Dendritic cell treated with granulocyte-macrophage colony-stimulating factor and Interleukin-4, amounts not matched to agents 40 ng/mL and 50 ng/mL, for 4 days (primary cell): ENCODE data around the gene PARP6.

Experiments used
- H3K27ac Mint-ChIP-seq: one replicate; pipeline ENCODE4 v1.8.0; 2022; ENCODE audit warnings: mild to moderate bottlenecking, mixed read lengths
- H3K27me3 Mint-ChIP-seq: one replicate; pipeline ENCODE4 v1.8.0; 2022; ENCODE audit warnings: mild to moderate bottlenecking, mixed read lengths
- H3K36me3 Mint-ChIP-seq: one replicate; pipeline ENCODE4 v1.8.0; 2022; ENCODE audit warnings: low read depth, mixed read lengths
- H3K4me1 Mint-ChIP-seq: one replicate; pipeline ENCODE4 v1.8.0; 2022; ENCODE audit warnings: low read depth, mixed read lengths
- H3K4me3 Mint-ChIP-seq: one replicate; pipeline ENCODE4 v1.8.0; 2022; ENCODE audit warnings: mild to moderate bottlenecking, moderate library complexity, mixed read lengths
- H3K9me3 Mint-ChIP-seq: one replicate; pipeline ENCODE4 v1.8.0; 2022; ENCODE audit warnings: mixed read lengths
- intact Hi-C: fragments of 100-400 bp; cut with micrococcal nuclease; formaldehyde crosslinking; loops from one replicate; pipeline ENCODE4 v1.15.0; 2022

The PARP6 gene

DNA sequence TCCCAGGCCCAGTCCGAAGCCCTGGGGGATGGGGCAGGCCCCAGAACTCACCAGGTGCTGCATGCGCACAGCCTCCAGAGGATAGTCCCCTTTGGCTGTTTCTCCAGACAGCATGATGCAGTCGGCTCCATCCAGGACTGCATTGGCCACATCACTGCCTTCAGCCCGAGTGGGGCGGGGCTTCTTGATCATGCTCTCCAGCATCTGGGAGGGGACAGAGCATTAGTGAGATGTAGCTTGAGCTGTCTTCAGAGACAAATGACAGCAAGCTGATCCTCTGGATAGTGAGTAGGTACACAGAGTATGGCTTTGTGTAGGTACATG is 65.7 kb downstream of the PARP6 start:
- Mint-ChIP-seq H3K27me3 (peaks cover 2% of the 10 kb centered on the region), H3K4me3 (no peak overlapping the region), H3K27ac (no peak overlapping the region), H3K9me3 (no peaks in the 10 kb centered on the region), H3K36me3 (peaks cover 100% of the 10 kb centered on the region), H3K4me1 (peaks cover 40% of the 10 kb centered on the region)
- intact Hi-C loops: no loop called here

DNA sequence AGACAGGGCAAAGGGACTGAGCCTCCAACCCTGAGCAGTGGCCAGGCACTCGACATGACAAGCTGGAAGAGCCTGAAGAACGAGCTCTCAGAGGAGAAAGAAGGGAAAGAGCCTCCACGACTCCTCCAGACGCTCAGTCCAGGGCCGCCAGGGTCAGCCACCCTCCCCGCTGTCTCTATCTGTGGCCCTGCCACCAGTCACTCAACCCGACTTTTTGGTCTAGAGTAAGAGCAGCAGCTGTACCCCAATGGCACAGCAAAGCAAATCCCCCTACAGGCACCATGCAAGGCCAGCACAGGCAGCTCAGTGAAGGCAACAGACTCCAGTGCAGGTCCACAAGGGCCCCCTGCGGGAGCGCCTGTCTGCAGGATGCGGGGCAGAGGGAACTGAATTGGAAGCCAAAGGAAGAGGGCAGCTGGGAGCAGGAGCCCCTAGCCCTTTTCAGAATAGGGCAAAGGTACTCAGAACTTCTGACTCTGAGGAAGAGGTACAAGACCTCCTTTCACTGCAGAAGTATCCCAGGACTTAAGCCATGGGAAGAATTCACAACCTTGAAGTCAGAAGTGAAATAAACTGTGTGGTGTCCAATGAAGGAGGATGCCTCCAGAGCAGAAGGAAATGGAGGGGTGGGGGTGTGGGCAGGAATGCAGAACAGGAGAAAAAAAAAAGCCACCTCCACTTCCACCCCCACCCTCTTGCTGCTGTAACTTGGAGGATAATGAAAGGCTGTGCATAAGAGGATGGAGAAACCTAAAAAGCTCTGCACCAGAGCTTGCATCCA is 66.3 kb downstream of the PARP6 start:
- peaks cover 2% of the 10 kb centered on the region for H3K27me3 Mint-ChIP-seq
- H3K27ac Mint-ChIP-seq: peak overlapping the region; percentile 17
- H3K9me3 Mint-ChIP-seq: no peaks in the 10 kb centered on the region
- peaks cover 100% of the 10 kb centered on the region for H3K36me3 Mint-ChIP-seq
- H3K4me3 Mint-ChIP-seq: no peak overlapping the region
- intact Hi-C loops: no loop called here
- peaks cover 40% of the 10 kb centered on the region for H3K4me1 Mint-ChIP-seq

GRCh38 chr15:72205273-72205672 is 67.1 kb downstream of the PARP6 start:
- peaks cover 100% of the 10 kb centered on the region for H3K36me3 Mint-ChIP-seq
- no peaks in the 10 kb centered on the region for H3K9me3 Mint-ChIP-seq
- H3K27ac Mint-ChIP-seq: no peak overlapping the region
- intact Hi-C loops: no loop called here
- no peak overlapping the region for H3K4me3 Mint-ChIP-seq
- peaks cover 2% of the 10 kb centered on the region for H3K27me3 Mint-ChIP-seq
- H3K4me1 Mint-ChIP-seq: peaks cover 40% of the 10 kb centered on the region

DNA sequence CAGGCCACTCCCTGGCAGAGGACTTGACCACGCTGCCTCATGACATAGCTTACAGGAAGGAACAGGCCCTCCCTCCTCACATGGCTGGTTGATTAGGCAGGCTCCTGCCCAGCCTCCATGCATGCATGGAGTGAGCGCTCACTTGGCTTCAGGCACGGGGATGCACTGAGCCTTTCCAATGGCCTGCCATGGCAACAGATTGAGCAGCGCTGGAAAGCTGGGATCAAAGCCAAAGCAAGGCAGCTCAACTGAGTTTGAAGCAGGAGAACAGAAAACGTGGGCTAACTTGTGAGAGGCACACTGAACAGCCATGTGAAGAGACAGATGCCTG is 68.9 kb downstream of the PARP6 start:
- Mint-ChIP-seq H3K9me3 (no peaks in the 10 kb centered on the region), H3K27ac (peak overlapping the region; percentile 13), H3K36me3 (peaks cover 100% of the 10 kb centered on the region), H3K27me3 (peaks cover 13% of the 10 kb centered on the region), H3K4me3 (no peak overlapping the region), H3K4me1 (peaks cover 47% of the 10 kb centered on the region)
- intact Hi-C loops: no loop called here

DNA sequence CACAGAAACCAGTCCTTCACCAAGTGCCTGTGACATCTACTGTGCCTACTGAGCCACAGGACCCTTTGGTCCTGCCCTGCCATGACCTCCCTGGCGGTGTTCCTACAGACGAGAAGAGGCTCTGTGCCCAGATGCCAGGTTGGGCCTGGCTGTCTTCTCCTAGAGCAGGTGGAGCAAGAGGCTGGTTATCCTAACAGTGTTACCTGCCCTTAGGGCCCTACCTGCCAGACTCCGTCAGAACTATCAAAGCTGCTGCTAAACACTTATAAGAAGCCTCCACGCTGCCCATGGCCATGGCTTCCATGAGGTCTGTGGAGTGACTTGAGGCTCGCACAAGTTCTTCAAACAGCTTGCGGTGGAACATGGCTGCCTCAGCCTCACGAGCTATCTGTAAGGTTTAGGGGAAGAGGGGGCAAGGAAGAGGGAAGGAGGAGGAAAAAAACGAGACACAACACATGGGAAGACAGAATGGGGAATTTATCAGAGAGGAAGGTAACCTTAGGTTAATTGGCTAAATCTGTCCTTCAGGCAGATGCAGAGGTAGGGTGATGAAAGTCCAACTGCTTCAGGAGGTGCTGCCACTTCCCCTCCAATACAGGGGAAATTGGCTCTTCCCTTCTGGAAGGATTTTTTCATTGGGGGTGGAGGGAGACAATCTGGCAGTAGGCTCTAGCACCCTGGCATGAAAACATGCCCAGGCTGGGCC is 69.4 kb downstream of the PARP6 start:
- Mint-ChIP-seq H3K27me3 (peaks cover 18% of the 10 kb centered on the region), H3K4me1 (peaks cover 47% of the 10 kb centered on the region), H3K9me3 (no peaks in the 10 kb centered on the region), H3K27ac (peak overlapping the region; percentile 13), H3K4me3 (no peak overlapping the region), H3K36me3 (peaks cover 100% of the 10 kb centered on the region)
- intact Hi-C loops: no loop called here

GRCh38 chr15:72202302-72202701 is 70.1 kb downstream of the PARP6 start:
- no peak overlapping the region for H3K4me3 Mint-ChIP-seq
- H3K9me3 Mint-ChIP-seq: no peaks in the 10 kb centered on the region
- intact Hi-C loops: no loop called here
- H3K36me3 Mint-ChIP-seq: peaks cover 96% of the 10 kb centered on the region
- H3K4me1 Mint-ChIP-seq: peaks cover 46% of the 10 kb centered on the region
- peaks cover 22% of the 10 kb centered on the region for H3K27me3 Mint-ChIP-seq
- H3K27ac Mint-ChIP-seq: no peak overlapping the region

GRCh38 chr15:72201391-72201921 is 70.9 kb downstream of the PARP6 start:
- intact Hi-C loops: no loop called here
- peaks cover 30% of the 10 kb centered on the region for H3K27me3 Mint-ChIP-seq
- H3K27ac Mint-ChIP-seq: no peak overlapping the region
- peaks cover 47% of the 10 kb centered on the region for H3K4me1 Mint-ChIP-seq
- H3K36me3 Mint-ChIP-seq: peaks cover 88% of the 10 kb centered on the region
- no peaks in the 10 kb centered on the region for H3K9me3 Mint-ChIP-seq
- no peak overlapping the region for H3K4me3 Mint-ChIP-seq

DNA sequence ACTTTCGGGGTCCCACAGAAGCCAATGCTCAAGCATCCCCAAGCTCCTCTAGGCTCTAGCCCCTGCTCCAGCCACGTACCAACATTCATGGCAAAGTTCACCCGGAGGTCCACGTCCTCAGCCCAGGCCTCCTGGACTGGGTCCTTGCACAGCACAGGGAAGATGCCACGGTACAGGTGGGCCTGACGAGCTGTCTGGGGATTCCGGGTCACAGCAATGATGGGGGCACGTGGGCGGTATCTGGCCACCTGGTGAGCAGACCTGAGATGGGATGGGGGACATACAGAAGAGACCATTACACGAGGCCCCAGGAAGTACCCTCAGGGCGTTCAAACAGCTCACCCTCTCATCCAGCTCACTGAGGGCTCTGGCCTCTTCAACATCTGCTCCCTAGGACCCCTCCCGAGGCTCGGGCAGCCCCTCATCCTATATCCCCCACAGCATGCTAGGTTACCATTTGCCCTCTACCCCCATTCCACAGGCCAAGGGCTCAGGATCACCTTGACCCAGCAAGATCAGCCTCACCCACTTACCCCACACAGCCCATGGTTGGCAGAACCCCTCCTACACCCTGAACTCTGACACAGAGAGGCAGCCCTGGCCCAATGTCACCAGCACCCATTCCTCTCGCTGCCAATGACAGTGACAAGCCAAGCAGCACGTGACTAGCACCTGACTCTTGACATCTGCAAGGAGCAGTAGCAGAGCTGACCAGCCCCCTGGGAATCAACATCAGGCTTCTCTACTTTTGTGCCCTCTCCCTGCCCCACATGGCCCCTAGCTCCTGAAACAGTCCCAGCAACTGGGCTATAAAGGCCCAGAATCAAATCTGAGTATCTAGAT is 71.7 kb downstream of the PARP6 start:
- peak overlapping the region; percentile 35 for H3K27ac Mint-ChIP-seq
- H3K4me1 Mint-ChIP-seq: peaks cover 47% of the 10 kb centered on the region
- no peaks in the 10 kb centered on the region for H3K9me3 Mint-ChIP-seq
- peaks cover 80% of the 10 kb centered on the region for H3K36me3 Mint-ChIP-seq
- H3K27me3 Mint-ChIP-seq: peaks cover 36% of the 10 kb centered on the region
- intact Hi-C loops: no loop called here
- H3K4me3 Mint-ChIP-seq: no peak overlapping the region

DNA sequence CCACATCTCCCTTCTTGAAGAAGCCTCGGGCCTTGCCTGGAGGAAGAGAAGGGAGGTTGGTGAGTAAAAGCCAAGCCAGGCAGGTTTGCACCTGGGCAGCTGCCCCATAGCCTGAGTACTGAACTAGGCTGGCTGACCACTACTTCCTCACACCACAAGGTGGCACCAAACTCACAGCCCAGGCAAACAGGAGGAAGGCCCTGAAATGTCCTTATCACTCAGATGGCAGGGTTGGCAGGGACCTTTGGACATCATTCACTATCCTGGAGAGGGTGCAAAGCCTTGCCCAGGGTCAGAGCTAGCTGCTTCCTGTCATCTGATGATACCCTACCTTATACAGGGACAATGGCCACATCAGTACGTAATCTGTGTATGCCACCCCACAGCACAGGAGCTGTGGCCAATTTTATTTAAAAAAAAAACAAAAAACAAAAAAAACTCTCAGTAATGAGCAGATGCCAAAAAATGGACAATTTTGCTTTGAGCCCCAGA is 72.6 kb downstream of the PARP6 start:
- Mint-ChIP-seq H3K27me3 (peaks cover 36% of the 10 kb centered on the region), H3K36me3 (peaks cover 71% of the 10 kb centered on the region), H3K4me3 (no peak overlapping the region), H3K9me3 (no peaks in the 10 kb centered on the region), H3K27ac (no peak overlapping the region), H3K4me1 (peaks cover 55% of the 10 kb centered on the region)
- intact Hi-C loops: loop anchor here (5.0 kb wide), 3 partner anchors 33 to 88 kb away; partner anchors contain the start of genes PARP6 and PKM

DNA sequence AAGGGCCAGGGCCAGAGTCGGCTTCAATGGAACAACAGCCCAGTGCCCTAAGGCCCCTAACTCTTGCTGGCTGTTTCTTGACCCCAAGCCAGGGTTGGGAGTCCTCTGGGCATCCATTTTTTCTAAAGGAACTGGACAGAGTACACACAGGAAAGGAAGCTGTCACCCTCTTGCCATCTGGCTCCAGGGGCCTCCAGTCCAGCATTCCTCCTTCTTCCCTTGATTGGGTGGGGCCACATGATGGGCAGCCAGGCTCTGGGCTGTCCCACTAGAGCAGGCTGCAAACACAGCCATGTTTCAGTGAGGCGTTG is 73.2 kb downstream of the PARP6 start:
- peaks cover 36% of the 10 kb centered on the region for H3K27me3 Mint-ChIP-seq
- no peak overlapping the region for H3K27ac Mint-ChIP-seq
- H3K9me3 Mint-ChIP-seq: no peaks in the 10 kb centered on the region
- intact Hi-C loops: loop anchor here (5.0 kb wide), 3 partner anchors 33 to 88 kb away; partner anchors contain the start of genes PARP6 and PKM
- H3K4me3 Mint-ChIP-seq: no peak overlapping the region
- peaks cover 59% of the 10 kb centered on the region for H3K4me1 Mint-ChIP-seq
- peaks cover 65% of the 10 kb centered on the region for H3K36me3 Mint-ChIP-seq

GRCh38 chr15:72198356-72199204 is 73.8 kb downstream of the PARP6 start:
- Mint-ChIP-seq H3K9me3 (no peaks in the 10 kb centered on the region), H3K27ac (no peak overlapping the region), H3K4me1 (peaks cover 60% of the 10 kb centered on the region), H3K27me3 (peaks cover 36% of the 10 kb centered on the region), H3K4me3 (peak overlapping the region; percentile 78), H3K36me3 (peaks cover 59% of the 10 kb centered on the region)
- intact Hi-C loops: loop anchor here (5.0 kb wide), 3 partner anchors 34 to 89 kb away; partner anchors contain the start of genes PARP6 and PKM

DNA sequence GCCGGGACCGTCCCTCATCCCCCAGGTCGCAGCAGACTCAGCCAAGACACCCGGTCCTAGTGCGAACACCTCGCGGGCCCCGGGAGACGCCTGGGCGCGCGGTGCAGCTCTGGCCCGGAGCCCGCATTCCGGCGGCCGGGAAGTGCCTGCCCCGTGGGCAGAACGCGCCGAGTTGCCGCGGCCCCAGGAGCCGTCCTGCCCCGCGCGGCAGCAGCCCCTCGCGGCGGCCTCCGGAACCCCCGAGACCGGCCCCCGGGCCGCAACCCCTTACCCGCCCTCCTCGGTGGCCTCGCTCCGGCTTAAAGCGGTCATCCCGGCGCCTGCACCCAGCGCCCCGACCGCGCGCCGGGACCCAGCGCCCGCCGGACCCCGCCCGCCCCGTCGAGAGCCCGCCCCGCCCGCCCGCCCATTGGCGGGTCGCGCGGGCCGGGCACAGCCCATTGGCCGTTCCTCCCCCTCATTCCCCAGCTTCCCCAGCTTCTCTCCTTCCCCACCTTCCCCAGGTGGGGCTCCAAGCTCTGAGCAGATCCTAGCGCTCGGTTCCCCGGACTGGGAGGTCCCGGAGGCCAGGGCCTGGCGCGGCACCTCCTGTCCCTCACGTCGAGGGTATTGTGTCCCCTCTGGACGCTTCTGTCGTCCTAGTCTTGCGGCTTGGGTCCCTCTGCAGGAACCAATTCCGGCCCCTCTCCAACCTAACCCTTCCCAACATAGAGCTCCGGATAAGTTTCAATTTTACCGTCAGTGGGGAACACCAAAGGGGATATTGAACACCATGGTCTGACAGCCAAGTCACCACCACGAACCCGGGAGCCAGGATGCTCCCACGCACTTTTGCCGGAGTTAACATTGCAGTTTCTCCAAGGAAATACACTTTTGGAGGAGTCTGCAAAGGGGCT is 74.6 kb downstream of the PARP6 start, which contains the start of gene GRAMD2A:
Gene GRAMD2A, minus strand, starts transcription at position 328 of the 896 bp plus-strand sequence.
- Mint-ChIP-seq H3K9me3 (no peaks in the 10 kb centered on the region), H3K4me1 (peaks cover 52% of the 10 kb centered on the region), H3K4me3 (peak within 1 kb of the TSS; percentile 78), H3K27ac (peak within 1 kb of the TSS; percentile 61), H3K36me3 (peaks cover 50% of the 10 kb centered on the region), H3K27me3 (peaks cover 36% of the 10 kb centered on the region)
- intact Hi-C loops: loop anchor here (5.0 kb wide), 3 partner anchors 35 to 90 kb away; partner anchors contain the start of genes PARP6 and PKM
